GM10266 (cell line): ENCODE results near the gene VENTX.
"Not testable (repeated sequence)": the region's sequence is repeated elsewhere in the genome, so short reads cannot be mapped to it uniquely, and the experiment has no call there.

Source experiments
- DNase-seq: peaks from one replicate; pipeline ENCODE4 v3.0.0; 2012; ENCODE audit errors: extremely low spot score
- CTCF ChIP-seq: IDR thresholded peaks from 2 replicates; pipeline ENCODE4 v1.5.1; 2012; ENCODE audit warnings: mild to moderate bottlenecking, low read depth; ENCODE audit not compliant: control insufficient read depth, insufficient read depth; ENCODE audit errors: missing control alignments

The VENTX gene

DNA sequence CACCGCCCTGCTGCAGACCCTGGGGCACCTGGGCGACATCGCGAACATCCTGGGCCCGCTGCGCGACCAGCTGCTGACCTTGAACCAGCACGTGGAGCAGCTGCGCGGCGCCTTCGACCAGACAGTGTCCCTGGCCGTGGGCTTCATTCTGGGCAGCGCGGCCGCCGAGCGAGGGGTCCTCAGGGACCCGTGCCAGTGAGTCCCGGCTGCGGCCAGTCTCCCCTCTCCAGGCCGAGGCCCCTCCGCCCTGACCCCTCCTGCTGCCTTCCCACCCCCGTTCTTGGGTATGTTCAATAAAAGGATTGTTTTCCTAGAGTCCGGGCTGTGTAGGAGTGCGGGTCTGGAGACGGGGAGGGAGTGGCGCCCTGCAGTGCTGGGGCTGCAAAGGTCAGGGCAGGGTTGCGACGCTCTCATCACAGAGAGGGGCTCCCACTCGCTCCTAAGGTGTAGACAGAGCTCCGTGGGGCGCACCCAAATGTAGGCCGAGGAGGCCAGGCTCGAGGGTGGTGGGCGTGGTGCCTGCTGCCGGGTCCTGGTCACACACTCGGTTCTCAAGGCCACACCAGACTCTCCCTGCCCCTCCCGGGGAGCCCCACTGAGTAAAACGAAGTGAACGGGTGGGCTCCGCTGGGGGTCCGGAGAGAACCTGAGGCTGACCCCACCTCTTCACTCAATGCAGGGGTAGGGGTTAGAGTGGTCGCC lies 6.3 kb upstream of the VENTX start:
- TF ChIP-seq CTCF = no peak
- DNase-seq = no peak

- TF ChIP-seq CTCF = no peak
These were observed 5.6 kb upstream of the VENTX start for GRCh38 chr10:133231946-133232574.

DNA sequence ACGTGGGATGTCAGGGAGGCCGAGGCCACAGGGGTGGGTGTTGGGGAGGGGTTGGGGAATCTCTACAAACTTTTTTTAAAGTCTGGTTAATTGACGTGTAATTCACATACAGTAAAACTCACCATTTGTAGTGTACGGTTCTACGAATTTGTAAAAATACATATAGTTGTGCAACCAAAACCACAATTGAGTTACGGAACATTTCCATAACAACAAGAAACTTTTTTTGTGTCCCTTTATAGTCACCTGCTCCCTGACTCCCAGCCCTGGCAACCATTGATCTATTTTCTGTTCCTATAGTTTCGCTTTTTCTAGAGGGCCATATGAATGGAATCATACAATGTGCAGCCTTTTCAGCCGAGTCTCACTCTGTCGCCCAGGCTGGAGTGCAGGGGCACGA lies 2.9 kb upstream of the VENTX start:
- not testable (repeated sequence) for DNase-seq

More at GRCh38 chr10:133231946-133232574, 5.6 kb upstream of the VENTX start:
- DNase-seq = no peak

- TF ChIP-seq CTCF = no peak
- no peak for DNase-seq
These were observed 2.3 kb upstream of the VENTX start for GRCh38 chr10:133235265-133235855.

DNA sequence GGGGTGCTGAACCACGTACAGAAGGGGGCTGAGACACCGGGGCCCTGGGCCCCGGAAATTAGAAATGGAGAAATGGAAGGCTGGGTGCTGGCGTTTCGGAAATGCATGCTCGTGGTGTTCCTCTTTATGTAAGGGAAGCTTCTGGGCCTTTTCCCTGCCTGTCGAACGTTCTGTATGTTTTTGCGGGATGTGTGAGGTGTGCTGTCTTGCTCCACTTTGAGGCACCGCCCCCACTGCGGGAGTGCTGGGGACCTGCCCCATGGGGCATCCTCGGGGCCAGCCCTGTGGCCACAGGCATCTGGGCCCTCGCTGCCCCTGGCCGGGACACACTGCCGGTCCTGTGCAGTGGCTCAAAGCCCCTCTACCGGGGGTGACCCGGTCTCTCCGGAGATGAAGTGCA lies 1.7 kb upstream of the VENTX start:
- no peak for DNase-seq
- TF ChIP-seq CTCF = no peak

GRCh38 chr10:133236401-133237240 lies 1.0 kb upstream of the VENTX start:
- no peak for TF ChIP-seq CTCF
- no peak for DNase-seq

- no peak for DNase-seq
- no peak for TF ChIP-seq CTCF
These were observed 441 bp upstream of the VENTX start for GRCh38 chr10:133237241-133237587.
